ENCODE data around the gene PI4KA. TPM values are rescaled to one million over a fixed set of nuclear protein-coding genes. Genes with fewer than 3 reads are reported as not detected.
"Not testable (repeated sequence)": the region's sequence is repeated elsewhere in the genome, so short reads cannot be mapped to it uniquely, and the experiment has no call there.

PI4KA gene
- total RNA-seq, 2 experiments from 2014 or later = 103 to 113 TPM

DNA sequence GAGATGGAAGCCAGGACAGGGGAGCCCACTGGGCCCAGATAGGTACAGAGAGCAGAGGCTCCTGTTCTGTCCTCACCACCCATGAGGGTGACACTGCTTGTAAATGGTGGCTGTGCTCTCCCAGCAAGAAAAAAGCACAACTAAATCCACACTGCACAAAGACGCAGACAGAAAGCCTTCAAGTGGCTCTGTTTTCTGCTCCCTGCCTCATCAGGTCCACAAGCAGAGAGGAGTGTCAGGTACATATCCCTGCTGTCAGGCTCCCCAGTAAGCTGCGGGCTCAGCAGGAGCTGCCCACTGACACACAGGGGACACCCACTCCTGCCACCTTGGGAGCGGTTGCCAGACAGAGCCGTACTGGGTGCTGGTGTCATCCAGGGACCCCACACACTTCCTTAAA, 162.6 kb downstream of the PI4KA start:
- POLR2A ChIA-PET; DNase-seq; H3K4me3 Mint-ChIP-seq; H3K27ac Mint-ChIP-seq; CTCF ChIA-PET; H3K27me3 Mint-ChIP-seq; H3K9me3 Mint-ChIP-seq; H3K36me3 Mint-ChIP-seq (ENCODE audit: low read depth): not testable (repeated sequence)
- peaks cover 10% of the 10 kb centered on the region for H3K4me1 Mint-ChIP-seq

DNA sequence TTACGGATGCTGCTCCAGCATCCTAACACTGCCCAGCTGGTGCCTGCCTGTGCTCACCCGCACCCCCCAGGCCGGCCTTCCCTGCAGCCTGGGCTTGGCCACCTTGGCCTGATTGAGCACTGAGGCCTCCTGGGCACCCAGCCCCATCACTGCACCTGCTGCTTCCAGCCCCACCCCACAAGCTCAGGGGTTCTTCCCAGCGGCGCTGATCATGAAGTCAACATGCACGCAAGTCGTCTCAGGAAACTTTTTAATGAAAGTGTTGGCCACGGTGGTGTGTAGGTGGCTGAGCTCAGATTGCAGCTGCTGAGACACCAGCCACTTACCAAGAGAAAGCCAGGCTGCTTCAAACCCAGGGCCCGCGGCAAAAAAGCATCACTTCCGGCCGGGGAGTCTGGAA, 163.4 kb downstream of the PI4KA start:
- H3K27me3 Mint-ChIP-seq; H3K4me1 Mint-ChIP-seq; DNase-seq; H3K9me3 Mint-ChIP-seq; CTCF ChIA-PET; H3K36me3 Mint-ChIP-seq (ENCODE audit: low read depth); POLR2A ChIA-PET; H3K4me3 Mint-ChIP-seq: not testable (repeated sequence)
- H3K27ac Mint-ChIP-seq = peak overlapping the region; percentile 79

- H3K9me3 Mint-ChIP-seq; H3K27ac Mint-ChIP-seq; DNase-seq; H3K4me1 Mint-ChIP-seq; H3K36me3 Mint-ChIP-seq (ENCODE audit: low read depth); CTCF ChIA-PET; POLR2A ChIA-PET; H3K27me3 Mint-ChIP-seq; H3K4me3 Mint-ChIP-seq: not testable (repeated sequence)
These were observed 164.4 kb downstream of the PI4KA start for GRCh38 chr22:20694256-20694655.

DNA sequence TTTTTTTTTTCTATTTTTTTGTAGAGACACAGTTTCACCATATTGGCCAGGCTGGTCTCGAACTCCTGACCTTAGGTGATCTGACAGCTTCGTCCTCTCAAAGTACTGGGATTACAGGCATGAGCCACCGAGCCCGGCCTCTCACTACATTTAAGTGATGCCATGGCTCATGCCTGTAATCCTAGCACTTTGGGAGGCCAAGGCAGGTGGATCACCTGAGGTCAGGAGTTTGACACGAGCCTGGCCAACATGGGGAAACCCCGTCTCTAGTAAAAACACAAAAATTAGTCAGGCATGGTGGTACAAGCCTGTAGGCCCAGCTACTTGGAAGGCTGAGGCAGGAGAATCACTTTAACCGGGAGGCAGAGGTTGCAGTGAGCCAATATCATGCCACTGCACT, 165.7 kb downstream of the PI4KA start:
- DNase-seq; H3K27me3 Mint-ChIP-seq; H3K27ac Mint-ChIP-seq; H3K36me3 Mint-ChIP-seq (ENCODE audit: low read depth); H3K4me1 Mint-ChIP-seq; CTCF ChIA-PET; H3K4me3 Mint-ChIP-seq; H3K9me3 Mint-ChIP-seq: not testable (repeated sequence)
- POLR2A ChIA-PET = interaction anchor here (0.6 kb wide), 1 partner anchor 42 kb away, joined by 3 read pairs; no protein-coding TSS in a partner anchor

DNA sequence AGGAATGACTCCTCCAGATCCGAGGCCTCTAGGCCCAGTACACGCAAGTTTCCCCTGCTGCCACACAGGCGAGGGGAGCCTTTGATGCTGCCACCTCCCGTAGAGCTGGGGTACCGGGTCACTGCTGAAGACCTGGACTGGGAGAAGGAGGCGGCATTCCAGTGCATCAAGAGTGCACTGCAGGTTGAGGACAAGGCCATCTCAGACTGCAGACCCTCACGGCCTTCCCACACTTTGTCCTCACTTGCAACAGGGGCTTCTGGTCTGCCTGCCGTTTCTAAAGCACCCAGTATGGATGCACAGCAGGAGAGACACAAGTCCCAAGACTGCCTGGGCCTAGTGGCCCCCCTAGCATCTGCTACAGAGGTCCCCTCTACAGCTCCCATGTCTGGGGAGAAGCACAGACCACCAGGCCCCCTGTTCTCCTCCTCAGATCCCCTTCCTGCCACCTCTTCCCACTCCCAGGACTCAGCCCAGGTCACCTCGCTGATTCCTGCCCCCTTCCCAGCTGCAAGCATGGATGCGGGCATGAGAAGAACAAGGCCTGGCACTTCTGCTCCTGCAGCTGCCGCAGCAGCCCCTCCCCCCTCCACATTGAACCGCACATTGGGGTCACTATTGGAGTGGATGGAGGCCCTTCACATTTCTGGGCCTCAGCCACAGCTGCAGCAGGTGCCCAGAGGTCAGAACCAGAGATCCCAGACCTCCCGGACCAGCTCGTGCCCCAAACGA, 167.9 kb downstream of the PI4KA start:
- H3K4me3 Mint-ChIP-seq; CTCF ChIA-PET; H3K27ac Mint-ChIP-seq; H3K36me3 Mint-ChIP-seq (ENCODE audit: low read depth); DNase-seq; POLR2A ChIA-PET; H3K27me3 Mint-ChIP-seq; H3K4me1 Mint-ChIP-seq; H3K9me3 Mint-ChIP-seq: not testable (repeated sequence)

DNA sequence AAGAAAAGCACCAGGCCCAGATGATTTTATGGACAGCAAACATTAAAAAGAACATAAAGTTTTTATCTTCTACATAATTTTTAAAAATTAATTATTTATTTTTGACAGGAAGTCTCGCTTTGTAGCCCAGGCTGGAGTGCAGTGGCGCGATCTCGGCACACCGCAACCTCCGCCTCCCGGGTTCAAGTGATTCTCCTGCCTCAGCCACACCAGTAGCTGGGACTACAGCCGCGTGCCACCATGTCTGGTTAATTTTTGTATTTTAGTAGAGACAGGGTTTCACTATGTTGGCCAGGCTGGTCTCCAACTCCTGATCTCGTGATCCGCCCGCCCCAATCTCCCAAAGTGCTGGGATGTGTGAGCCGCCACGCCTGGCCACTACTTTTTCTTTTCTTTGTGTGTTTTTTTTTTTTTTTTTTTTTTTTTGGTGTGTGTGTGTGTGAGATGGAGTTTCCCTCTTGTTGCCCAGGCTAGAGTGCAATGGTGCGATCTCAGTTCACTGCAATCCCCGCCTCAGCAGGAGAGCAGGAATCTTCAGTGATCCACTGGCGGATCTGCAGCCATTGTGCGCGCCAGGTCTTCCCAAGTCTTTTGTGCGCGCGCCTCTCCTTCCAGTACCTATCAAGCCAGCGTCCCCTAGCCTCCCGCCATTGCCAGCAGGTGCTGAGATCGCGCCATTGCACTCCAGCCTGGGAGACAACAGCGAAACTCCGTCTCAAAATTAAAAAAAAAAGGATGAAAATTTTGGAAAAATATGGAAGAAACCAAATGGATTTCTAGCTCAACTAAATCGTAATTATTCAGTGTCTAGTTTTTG, 171.0 kb downstream of the PI4KA start:
- H3K27me3 Mint-ChIP-seq; POLR2A ChIA-PET; DNase-seq; H3K9me3 Mint-ChIP-seq; H3K4me3 Mint-ChIP-seq; H3K27ac Mint-ChIP-seq; H3K36me3 Mint-ChIP-seq (ENCODE audit: low read depth); H3K4me1 Mint-ChIP-seq: not testable (repeated sequence)
- CTCF ChIA-PET = interaction anchor here (0.7 kb wide), 1 partner anchor 137 kb away, joined by 5 read pairs; no protein-coding TSS in a partner anchor

DNA sequence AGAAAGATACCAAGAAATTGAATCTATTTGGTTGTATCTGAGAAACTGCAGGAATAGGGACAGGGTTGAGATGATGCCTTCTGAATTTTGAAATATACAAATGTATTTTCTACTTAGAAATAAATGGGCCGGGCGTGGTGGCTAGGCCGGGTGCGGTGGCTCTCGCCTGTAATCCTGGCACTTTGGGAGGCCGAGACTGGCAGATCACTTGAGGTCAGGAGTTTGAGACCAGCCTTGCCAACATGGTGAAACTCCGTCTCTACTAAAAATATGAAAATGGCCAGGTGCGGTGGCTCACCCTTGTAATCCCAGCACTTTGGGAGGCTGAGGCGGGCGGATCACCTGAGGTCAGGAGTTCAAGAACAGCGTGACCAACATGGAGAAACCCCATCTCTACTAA, 172.8 kb downstream of the PI4KA start:
- H3K4me3 Mint-ChIP-seq; H3K27ac Mint-ChIP-seq; CTCF ChIA-PET; H3K27me3 Mint-ChIP-seq; POLR2A ChIA-PET; H3K4me1 Mint-ChIP-seq; H3K36me3 Mint-ChIP-seq (ENCODE audit: low read depth); DNase-seq; H3K9me3 Mint-ChIP-seq: not testable (repeated sequence)

- CTCF ChIA-PET; POLR2A ChIA-PET; H3K36me3 Mint-ChIP-seq (ENCODE audit: low read depth); H3K9me3 Mint-ChIP-seq; H3K4me3 Mint-ChIP-seq; DNase-seq; H3K4me1 Mint-ChIP-seq; H3K27ac Mint-ChIP-seq: not testable (repeated sequence)
- peaks cover 38% of the 10 kb centered on the region for H3K27me3 Mint-ChIP-seq
These were observed 179.7 kb downstream of the PI4KA start for GRCh38 chr22:20678792-20679435.

DNA sequence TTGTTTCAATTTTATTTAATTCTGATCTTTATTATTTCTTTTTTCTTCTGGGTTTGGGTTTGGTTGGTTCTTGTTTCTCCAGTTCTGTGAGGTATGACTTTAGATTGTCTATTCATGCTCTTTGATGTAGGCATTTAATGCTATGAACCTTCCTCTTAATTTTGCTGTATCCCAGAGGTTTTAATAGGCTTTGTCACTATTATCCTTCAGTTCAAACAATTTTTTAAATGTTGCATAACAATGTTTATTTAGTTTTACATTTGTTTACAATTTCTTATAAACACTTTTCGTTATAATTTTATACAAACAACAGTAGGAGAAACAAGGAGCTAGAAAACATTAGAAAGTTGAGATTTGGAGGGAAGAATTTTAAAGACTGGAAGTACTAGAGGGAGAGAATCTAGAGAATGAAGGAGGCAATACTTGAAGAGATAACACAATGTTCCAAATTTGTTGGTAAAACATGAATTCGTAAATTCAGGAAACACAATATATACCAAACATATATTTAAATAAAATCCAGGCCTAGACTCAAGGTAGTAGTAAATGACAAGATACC, 180.8 kb downstream of the PI4KA start:
- Mint-ChIP-seq H3K27me3 (peaks cover 48% of the 10 kb centered on the region), H3K36me3 (ENCODE audit: low read depth) (no peaks in the 10 kb centered on the region), H3K27ac (no peak overlapping the region), H3K4me3 (no peak overlapping the region), H3K4me1 (no peaks in the 10 kb centered on the region), H3K9me3 (no peaks in the 10 kb centered on the region)
- POLR2A ChIA-PET = no interaction called here
- DNase-seq = no peak
- CTCF ChIA-PET = no interaction called here

DNA sequence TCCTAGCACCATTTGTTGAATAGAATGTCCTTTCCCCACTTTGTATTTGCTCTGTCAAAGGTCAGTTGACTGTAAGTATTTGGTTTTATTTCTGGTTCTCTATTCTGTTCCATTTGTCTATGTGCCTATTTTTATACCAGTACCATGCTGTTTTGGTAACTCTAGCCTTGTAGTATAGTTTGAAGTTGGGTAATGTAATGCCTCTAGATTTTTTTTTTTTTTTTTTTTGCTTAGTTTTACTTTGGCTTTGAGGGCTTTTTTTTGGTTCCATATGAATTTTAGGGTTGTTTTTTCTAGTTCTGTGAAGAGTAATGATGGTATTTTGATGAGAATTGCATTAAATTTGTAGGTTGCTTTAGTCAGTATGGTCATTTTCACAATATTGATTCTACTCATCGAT, 183.0 kb downstream of the PI4KA start:
- H3K27me3 Mint-ChIP-seq = peaks cover 60% of the 10 kb centered on the region
- H3K9me3 Mint-ChIP-seq; H3K27ac Mint-ChIP-seq; H3K4me3 Mint-ChIP-seq; CTCF ChIA-PET; H3K4me1 Mint-ChIP-seq; POLR2A ChIA-PET; DNase-seq; H3K36me3 Mint-ChIP-seq (ENCODE audit: low read depth): not testable (repeated sequence)

- ChIA-PET CTCF (no interaction called here), POLR2A (no interaction called here)
- H3K4me3 Mint-ChIP-seq = no peak overlapping the region
These were observed 183.6 kb downstream of the PI4KA start for GRCh38 chr22:20674998-20675397.

GRCh38 chr22:20673295-20674195, 185.1 kb downstream of the PI4KA start:
- H3K27me3 Mint-ChIP-seq = peaks cover 55% of the 10 kb centered on the region
- no peak overlapping the region for H3K27ac Mint-ChIP-seq
- H3K9me3 Mint-ChIP-seq = no peaks in the 10 kb centered on the region
- H3K4me1 Mint-ChIP-seq = no peaks in the 10 kb centered on the region
- ChIA-PET CTCF (no interaction called here), POLR2A (no interaction called here)
- no peak for DNase-seq
- H3K36me3 Mint-ChIP-seq (ENCODE audit: low read depth) = no peaks in the 10 kb centered on the region
- no peak overlapping the region for H3K4me3 Mint-ChIP-seq

More at GRCh38 chr22:20674998-20675397, 183.6 kb downstream of the PI4KA start:
- no peak for DNase-seq
- Mint-ChIP-seq H3K4me1 (no peaks in the 10 kb centered on the region), H3K9me3 (no peaks in the 10 kb centered on the region), H3K36me3 (ENCODE audit: low read depth) (no peaks in the 10 kb centered on the region), H3K27ac (no peak overlapping the region), H3K27me3 (peaks cover 60% of the 10 kb centered on the region)
